Kidney epithelial cell (primary cell): Measurements from ENCODE around the gene PIP4K2B. TPM values are rescaled to one million over a fixed set of nuclear protein-coding genes. Genes with fewer than 3 reads are reported as not detected.
A peak's percentile ranks its signal among the peaks of the same experiment; 100 is the strongest.

Experiments
- DNase-seq: peaks from one replicate; pipeline ENCODE4 v3.0.0-alpha.2; 2010; ENCODE audit warnings: low read depth
- H3K27me3 ChIP-seq: 2 replicates; pipeline ENCODE4 v1.6.0; 2011; ENCODE audit warnings: low read length; ENCODE audit not compliant: control insufficient read depth, insufficient read depth
- H3K36me3 ChIP-seq: 2 replicates; pipeline ENCODE4 v1.5.1; 2011; ENCODE audit warnings: low read length; ENCODE audit not compliant: control insufficient read depth, insufficient read depth
- H3K4me3 ChIP-seq: 2 replicates; pipeline ENCODE4 v1.5.1; 2011; ENCODE audit warnings: low read depth, mild to moderate bottlenecking, control low read depth, low read length
- CTCF ChIP-seq: IDR thresholded peaks from 2 replicates; pipeline ENCODE4 v1.5.1; 2011; ENCODE audit warnings: mild to moderate bottlenecking, moderate library complexity, low read length, control low read depth, inconsistent platforms; ENCODE audit not compliant: insufficient read depth, poor library complexity, severe bottlenecking
- total RNA-seq: library from RNA; depleted of rRNA; stranded (reverse); fragments of >200 nt; gene quantifications from 2 replicates; pipeline ENCODE4 v1.2.3, GENCODE V29; 2015

Gene PIP4K2B
- 34.8 and 53.3 TPM in 2 replicates for total RNA-seq

GRCh38 chr17:38799501-38800236 is at the start of gene PIP4K2B:
TSS of gene PIP4K2B (minus strand) at chr17:38799556. CDS start at chr17:38799424, 132 bp downstream.
- Histone ChIP-seq H3K27me3 (no peaks in the 10 kb centered on the region), H3K4me3 (peak within 1 kb of the TSS; percentile 96), H3K36me3 (no peaks in the 10 kb centered on the region)
- no peak for TF ChIP-seq CTCF
- peak; percentile 71 for DNase-seq

GRCh38 chr17:38848557-38848891 is 49.2 kb upstream of the PIP4K2B start:
- DNase-seq, result no peak
- TF ChIP-seq CTCF, result no peak
- no peaks in the 10 kb centered on the region for H3K27me3 ChIP-seq
- peaks cover 3% of the 10 kb centered on the region for H3K36me3 ChIP-seq
- no peak overlapping the region for H3K4me3 ChIP-seq

- no peak for DNase-seq
- Histone ChIP-seq H3K36me3 (no peaks in the 10 kb centered on the region), H3K27me3 (no peaks in the 10 kb centered on the region), H3K4me3 (no peak overlapping the region)
- TF ChIP-seq CTCF, result no peak
Measured at GRCh38 chr17:38844261-38844757, 45.0 kb upstream of the PIP4K2B start.

GRCh38 chr17:38825762-38826247 is 26.4 kb upstream of the PIP4K2B start:
- DNase-seq, result no peak
- Histone ChIP-seq H3K27me3 (no peaks in the 10 kb centered on the region), H3K36me3 (no peaks in the 10 kb centered on the region), H3K4me3 (peak overlapping the region; percentile 98)
- no peak for TF ChIP-seq CTCF

DNA sequence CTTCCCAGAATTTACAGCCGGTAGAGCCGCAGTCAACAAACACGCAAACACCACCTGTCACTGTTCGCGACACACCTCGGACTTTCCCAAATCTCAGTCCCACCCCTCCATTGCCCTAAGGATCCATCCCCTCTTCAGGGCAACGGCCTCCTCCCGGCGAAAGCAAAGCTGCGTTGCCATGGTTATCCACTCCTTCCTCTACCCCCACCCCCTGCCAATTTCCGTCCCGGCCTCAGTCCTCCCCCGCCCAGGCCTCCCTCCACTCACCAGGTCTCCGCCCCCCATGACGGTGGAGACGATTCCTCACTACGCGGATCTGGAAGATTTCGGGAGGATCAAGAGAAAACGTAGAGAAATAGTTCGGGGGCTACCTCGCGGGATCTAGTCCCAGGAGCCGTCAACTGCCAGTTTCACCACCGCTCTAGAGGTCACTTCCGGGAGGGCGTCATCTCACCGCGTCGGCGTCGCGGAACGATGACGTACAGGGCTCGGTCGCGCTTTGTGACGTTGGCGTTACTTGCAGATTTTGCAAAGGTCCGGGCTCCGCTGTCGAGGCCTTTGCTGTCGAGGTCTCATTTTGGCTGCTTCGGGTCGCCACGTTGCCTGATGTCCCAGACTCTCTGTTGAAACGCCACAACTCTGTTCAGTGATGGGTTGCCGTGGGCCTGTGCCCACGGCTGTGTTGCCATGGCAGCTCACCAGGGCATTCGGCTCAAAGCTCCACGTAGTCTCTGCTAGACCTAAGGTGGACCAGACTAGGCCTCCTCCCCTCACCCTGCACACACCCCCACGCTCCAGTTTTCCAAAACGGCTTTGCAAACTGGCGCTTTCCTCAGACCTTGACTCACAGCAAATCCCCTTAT is 25.8 kb upstream of the PIP4K2B start, which contains the start of gene CWC25:
Gene CWC25 (minus strand): TSS at position 423 of the 863 bp plus-strand sequence. CDS start 138 bp downstream, at position 285.
- Histone ChIP-seq H3K36me3 (no peaks in the 10 kb centered on the region), H3K4me3 (peak within 1 kb of the TSS; percentile 98), H3K27me3 (no peaks in the 10 kb centered on the region)
- no peak for TF ChIP-seq CTCF
- peak; percentile 63 for DNase-seq
